Activated CD4-positive, CD25-positive, alpha-beta regulatory T cell treated with anti-CD3 and anti-CD28 coated beads, Interleukin-2, amount 50 U/mL, for 16 hours (primary cell): ENCODE data around the gene MED13L.

Source experiments
- DNase-seq: peaks from one replicate; pipeline ENCODE4 v3.0.0-alpha.2; 2020; ENCODE audit warnings: low read depth, low spot score

The MED13L gene

GRCh38 chr12:116278667-116279066, 1.2 kb upstream of the MED13L start:
- DNase-seq: no peak

GRCh38 chr12:116278279-116278626, 760 bp upstream of the MED13L start:
- no peak for DNase-seq

DNA sequence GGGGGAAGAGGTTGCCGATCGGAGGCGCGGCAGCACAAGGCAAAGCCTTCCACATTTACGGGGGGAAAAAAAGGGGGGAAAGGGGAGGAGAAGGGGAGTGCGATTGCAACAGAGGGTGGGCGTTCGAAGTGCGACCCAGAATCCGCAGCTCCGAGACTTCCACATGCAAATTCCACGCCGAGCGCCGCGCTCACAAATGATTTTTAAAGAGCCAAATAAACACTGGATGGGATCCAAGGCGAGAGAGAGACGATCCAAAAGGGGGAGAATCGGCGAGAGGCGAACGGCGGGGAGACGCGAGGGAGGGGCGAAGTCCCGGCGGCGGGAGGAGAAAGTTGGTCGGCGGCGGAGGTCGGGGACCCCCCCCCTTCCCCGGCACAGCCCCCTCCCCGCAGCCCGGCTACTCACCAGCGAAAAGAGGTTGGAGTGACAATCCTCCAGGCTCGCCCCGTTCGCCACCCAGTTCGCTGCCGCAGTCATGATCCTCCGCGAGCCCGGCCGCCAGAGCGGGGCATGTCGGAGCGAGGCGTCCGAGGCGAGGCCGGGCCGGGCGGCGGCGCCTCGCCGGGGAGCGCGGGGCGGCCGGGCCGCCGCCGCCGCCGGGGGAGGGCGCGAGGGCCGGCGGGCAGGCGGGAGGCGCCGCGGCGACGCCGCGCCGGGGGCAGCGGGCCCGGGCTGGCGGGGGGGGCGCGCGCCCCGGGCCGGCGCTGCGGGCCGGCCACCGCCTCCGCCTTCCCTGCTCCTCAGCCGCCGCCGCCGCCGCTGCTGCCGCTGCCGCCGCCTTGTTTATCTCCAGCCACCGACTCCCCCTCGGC, 634 bp downstream of the MED13L start:
- no peak for DNase-seq

- DNase-seq: no peak
Observed at GRCh38 chr12:116274551-116275375, 2.7 kb downstream of the MED13L start.

DNA sequence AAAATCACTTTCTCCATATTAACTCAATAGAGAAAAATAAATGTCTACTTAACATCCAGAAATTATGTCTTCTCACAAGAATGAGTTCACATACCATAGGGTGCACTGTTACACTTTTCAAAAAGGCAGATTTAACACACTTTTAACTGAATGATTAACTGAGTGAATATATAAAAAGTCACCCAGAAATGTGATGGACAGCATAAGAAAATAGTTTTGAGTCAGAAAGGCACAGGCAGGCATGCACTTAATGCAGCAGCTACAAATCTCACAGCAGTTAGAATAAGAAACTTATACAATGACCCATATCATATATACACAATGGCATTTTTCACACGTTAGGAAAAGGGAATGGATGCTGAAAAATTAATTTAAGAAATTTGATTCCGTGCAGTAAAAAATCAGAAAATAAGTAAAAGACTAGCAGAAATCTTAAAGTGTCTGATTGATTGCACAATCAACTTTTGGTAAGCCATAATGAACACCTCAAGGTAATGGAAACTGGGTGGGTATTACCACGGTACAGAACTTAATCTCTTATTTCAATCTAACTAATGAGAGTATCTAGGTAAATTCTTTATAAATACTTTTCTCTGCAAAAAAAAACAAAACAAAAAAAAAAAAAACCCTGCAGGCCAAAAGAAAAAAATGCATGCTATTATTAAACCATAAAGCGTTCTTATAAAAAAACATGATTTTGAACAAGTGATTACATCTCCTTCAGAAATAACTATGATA, 3.5 kb downstream of the MED13L start:
- DNase-seq: no peak

DNA sequence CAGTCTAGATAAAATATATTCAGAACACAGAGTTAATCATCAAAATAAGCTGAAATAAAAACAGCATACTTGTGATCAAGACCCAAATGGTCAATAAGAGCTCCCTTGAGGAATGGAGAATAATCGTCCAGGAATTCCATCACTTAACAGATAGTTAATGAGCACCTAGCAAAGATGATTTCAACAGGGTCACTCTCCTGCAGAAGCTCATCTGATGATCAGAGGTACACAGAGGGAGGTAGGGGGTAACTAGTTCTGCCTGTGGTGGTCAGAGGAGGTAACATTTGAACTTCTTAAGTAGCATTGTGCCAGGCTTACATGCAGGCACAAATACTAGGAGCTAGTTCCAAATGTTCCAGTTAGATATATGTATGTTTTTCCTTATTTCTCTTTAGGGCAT, 9.5 kb downstream of the MED13L start:
- DNase-seq: no peak

- no peak for DNase-seq
Observed at GRCh38 chr12:116266631-116267349, 10.7 kb downstream of the MED13L start.

GRCh38 chr12:116266168-116266601, 11.3 kb downstream of the MED13L start:
- DNase-seq: no peak

GRCh38 chr12:116265351-116266147, 11.9 kb downstream of the MED13L start:
- DNase-seq: no peak

DNA sequence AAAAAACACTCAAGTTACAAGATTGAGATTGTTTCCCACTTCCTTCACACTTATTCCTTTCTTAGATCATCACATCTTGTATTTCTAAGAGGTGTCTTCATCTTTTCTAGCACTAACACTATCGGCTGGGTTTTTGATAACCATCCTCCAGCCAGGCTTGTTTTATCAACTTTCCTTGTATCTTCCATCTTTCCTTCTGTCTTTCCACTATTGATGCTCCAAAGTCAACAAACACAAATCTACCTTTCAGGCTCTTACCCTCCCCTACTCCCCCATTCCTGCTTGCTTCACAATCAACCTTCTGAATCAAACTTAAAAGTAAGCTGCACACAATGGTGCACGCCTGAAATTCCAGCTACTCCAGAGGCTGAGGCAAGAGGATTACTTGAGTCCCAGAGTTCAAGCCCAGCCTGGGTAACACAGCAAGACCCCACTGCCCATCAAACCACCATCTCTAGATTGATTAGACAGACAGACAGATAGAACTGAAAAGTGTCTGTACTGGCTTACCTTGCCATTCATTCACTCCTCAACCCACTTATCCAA, 12.9 kb downstream of the MED13L start:
- DNase-seq: no peak

DNA sequence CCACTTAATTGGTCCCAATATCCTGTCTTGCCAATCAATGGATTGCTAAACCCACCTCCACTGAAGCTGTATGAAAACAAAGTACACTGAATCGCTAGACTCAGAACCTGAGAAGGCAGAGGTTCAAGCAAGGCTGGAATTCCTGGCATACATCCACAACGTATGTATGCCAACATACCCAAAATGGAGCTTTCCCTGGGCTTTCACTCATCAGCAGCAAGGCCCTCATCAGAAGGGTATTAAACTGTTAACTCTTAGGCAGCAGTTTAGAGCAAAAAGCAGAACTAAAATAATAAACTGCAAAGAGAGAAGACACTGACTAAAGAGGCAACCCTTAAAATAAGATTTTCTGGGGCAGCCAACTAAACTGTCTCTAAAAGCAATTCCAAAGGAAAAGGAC, 13.6 kb downstream of the MED13L start:
- no peak for DNase-seq

DNA sequence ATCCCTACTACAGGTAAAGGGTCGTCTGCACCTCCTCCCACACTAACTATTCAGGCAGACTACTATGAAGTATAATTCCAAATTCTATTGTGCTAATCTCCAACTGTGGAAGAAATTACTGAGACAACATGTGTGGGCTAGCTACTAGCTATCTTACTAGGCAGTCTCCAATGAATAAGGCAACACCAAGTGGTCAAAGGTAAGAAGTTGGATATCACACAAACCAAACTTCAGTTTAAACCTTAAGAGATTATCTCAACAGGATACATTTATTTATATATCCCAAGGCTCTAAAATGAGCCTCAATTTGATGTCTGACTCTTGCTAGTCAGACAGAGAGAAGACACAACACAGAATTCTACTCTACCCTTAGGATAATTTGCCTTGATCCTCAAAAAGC, 14.1 kb downstream of the MED13L start:
- no peak for DNase-seq

DNA sequence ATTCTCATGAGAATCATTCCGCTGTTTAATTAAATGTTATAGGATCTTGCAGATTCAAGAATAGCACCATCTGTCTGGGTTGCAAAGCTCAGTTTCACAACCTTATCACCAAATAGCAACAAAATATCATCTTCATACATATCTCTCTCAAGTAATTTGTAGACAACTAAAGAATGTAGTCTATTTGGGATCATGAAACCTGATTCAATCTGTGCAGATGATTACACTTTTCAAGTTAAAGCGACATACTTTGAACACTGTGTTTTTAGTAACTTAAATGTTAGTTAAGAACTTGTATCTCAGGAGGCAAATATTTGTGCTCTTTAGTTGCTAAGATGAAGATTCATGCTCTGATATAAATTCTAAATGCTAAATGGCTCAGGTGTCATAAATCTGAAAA, 14.8 kb downstream of the MED13L start:
- DNase-seq: no peak

DNA sequence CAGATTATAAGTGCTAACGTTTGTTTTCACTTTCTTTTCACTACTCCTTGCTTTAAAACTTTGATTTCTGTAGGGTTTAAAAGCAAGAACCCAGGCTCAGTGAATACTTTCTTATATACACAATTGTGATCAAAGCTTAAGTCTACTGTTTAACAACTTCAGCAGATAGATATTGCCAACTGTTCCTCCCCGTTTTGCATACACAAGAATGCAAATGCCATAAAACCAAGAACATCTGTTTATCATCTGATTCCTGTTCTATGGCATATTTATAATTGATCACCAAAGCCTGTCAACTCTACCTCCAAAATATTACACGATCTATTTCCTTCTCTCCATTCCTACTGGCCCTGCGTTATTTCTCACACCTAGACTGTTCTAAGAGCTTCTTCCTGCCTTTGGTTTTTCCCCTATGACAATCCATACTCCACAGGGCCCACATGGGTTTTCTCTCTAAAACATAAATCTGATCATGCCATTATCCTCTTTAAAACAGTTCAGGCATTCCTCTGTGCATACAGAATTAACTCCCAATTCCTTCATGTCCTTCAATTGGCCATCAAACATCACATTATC, 15.9 kb downstream of the MED13L start:
- DNase-seq: no peak

DNA sequence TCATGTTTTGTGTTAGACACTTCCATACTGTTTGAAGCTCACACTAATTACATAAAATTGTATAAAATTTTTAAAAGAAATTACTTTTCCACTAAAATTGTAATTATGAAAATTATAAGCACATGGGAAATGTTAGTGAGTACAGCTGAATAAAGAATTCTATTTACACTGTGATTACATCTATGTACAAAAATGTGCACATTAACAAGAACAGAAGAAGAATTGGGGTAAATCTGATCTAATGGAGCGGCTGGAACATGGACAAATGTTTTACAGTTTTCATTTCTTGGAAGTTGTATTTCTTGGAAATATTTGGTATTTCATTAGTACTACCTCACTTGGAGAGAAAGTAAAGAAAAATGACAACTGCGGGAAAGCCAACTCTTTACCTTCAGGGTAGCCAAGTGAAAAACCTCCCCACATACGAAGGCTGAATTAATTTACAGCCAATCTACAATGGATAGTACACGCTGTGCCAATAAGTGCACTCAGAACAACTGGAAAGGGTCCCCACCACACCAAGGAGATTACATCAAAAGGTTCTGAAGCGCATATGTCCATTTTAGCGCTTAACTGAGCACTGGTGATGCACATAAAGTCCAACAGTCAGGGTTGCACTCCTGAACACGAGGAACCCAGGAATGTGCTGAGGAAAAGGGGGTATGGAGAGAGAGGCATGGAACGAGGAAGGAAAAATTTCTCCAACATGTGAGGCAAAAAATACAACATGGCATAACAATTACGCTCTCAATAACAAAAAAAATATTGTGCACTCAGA, 17.5 kb downstream of the MED13L start:
- no peak for DNase-seq

GRCh38 chr12:116257826-116258225, 19.7 kb downstream of the MED13L start:
- DNase-seq: no peak

- DNase-seq: no peak
Observed at GRCh38 chr12:116257215-116257614, 20.3 kb downstream of the MED13L start.

DNA sequence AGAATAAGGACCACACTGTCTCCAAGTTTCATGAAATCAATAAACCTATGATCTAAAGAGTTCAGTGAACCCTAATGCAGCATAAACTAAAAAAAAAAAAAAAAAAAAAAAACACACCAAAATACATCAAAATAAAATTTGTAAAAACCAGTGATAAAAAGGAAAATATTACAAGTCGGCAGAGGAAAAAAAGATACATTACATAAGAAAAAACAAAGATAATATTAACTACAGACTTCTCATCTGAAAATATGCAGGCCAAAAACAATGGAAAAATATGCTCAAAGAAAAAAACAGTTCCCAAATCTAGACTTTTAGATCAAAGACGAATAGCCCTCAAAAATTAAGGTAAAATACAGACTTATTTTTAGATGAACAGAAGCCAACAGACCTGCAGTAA, 27.6 kb downstream of the MED13L start:
- no peak for DNase-seq

DNA sequence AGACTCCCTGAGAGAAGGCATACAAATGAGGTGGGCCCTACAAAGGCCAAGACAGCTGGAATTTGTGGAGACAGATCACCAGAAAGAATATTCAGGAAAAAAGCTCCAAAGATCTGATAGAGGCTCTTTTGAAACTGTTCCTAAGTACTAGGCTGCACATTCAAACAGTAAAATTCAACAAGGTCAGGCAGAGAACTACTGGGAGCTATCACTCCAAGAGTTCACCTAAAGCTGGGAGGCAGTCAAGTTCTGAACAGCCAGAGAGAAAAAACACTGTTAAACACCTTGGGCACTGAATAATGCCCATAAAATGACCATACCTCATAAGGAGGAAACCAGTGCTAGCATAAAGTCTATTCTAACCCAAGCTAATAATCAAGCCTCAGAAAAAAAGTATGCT, 28.6 kb downstream of the MED13L start:
- DNase-seq: no peak
